Measurements from ENCODE around the gene RPGRIP1L. TPM values are rescaled to one million over a fixed set of nuclear protein-coding genes. Genes with fewer than 3 reads are reported as not detected.

Gene RPGRIP1L
- total and polyA plus RNA-seq, 2 donors (not counting 1 experiment from before 2014, with no cell fraction given), result 1.0 to 7.1 TPM

GRCh38 chr16:53695070-53695469, 8.6 kb downstream of the RPGRIP1L start:
- TF ChIP-seq EZH2 (IDR thresholded peaks at IDR 0.05; ENCODE audit: borderline replicate concordance, insufficient read depth, low read depth, low read length, poor library complexity, severe bottlenecking), result no peak
- no peak for TF ChIP-seq CTCF (IDR thresholded peaks at IDR 0.05)
- Histone ChIP-seq H4K20me1 (ENCODE audit: control insufficient read depth, insufficient read depth, low read length, poor library complexity, severe bottlenecking) (no peaks in the 10 kb centered on the region), H3K79me2 (ENCODE audit: control insufficient read depth, insufficient read depth, low read length) (no peaks in the 10 kb centered on the region), H3K9me3 (ENCODE audit: control extremely low read depth in 1 of 3, control insufficient read depth in 2 of 3, insufficient read depth in 1 of 3, low read length in 2 of 3) (peaks cover 0 to 3% (median 0%) of the 10 kb centered on the region in 3 donors), H3K4me1 (ENCODE audit: control insufficient read depth in 2 of 2, insufficient read depth in 2 of 2, low read length in 2 of 2) (no peaks in the 10 kb centered on the region), H3K4me2 (replicated peaks; ENCODE audit: low read depth, low read length, poor library complexity, severe bottlenecking) (no peak overlapping the region), H3K9ac (ENCODE audit: low read length) (no peak overlapping the region), H3K27me3 (replicated peaks in 1 of 4; ENCODE audit: control extremely low read depth in 1 of 4, control insufficient read depth in 3 of 4, insufficient read depth in 4 of 4, low read length in 3 of 4) (no peaks in the 10 kb centered on the region), H3K4me3 (ENCODE audit: control extremely low read depth in 1 of 5, extremely low read depth in 1 of 5, insufficient read depth in 1 of 5, low read depth in 2 of 5, low read length in 4 of 5) (no peak overlapping the region), H2AFZ (ENCODE audit: insufficient read depth, low read depth, low read length, poor library complexity, severe bottlenecking) (no peak overlapping the region), H3K36me3 (replicated peaks in 1 of 2; ENCODE audit: control extremely low read depth in 1 of 2, control insufficient read depth in 1 of 2, extremely low read depth in 1 of 2, insufficient read depth in 2 of 2, low read length in 1 of 2) (no peaks in the 10 kb centered on the region), H3K27ac (ENCODE audit: low read length in 2 of 2) (no peak overlapping the region)
- Mint-ChIP-seq H3K9me3 (ENCODE audit: insufficient read depth) (no peaks in the 10 kb centered on the region), H3K27ac (no peak overlapping the region), H3K4me3 (no peak overlapping the region), H3K4me1 (no peaks in the 10 kb centered on the region), H3K27me3 (no peaks in the 10 kb centered on the region)
- DNase-seq (no peak), ATAC-seq (ENCODE audit: low read depth) (no peak)
- CTCF ChIA-PET, result no interaction called here
- POLR2A ChIA-PET, result no interaction called here
- WGBS (ENCODE audit: insufficient coverage), result no CpG with 5 or more reads among the region's 1 CpG
- intact Hi-C loops (cut with micrococcal nuclease), result no loop called here

GRCh38 chr16:53693320-53693719, 10.3 kb downstream of the RPGRIP1L start:
- Histone ChIP-seq H3K4me1 (ENCODE audit: control insufficient read depth in 2 of 2, insufficient read depth in 2 of 2, low read length in 2 of 2) (no peaks in the 10 kb centered on the region), H4K20me1 (ENCODE audit: control insufficient read depth, insufficient read depth, low read length, poor library complexity, severe bottlenecking) (no peaks in the 10 kb centered on the region), H3K27me3 (replicated peaks in 1 of 4; ENCODE audit: control extremely low read depth in 1 of 4, control insufficient read depth in 3 of 4, insufficient read depth in 4 of 4, low read length in 3 of 4) (no peaks in the 10 kb centered on the region), H3K36me3 (replicated peaks in 1 of 2; ENCODE audit: control extremely low read depth in 1 of 2, control insufficient read depth in 1 of 2, extremely low read depth in 1 of 2, insufficient read depth in 2 of 2, low read length in 1 of 2) (no peaks in the 10 kb centered on the region), H2AFZ (ENCODE audit: insufficient read depth, low read depth, low read length, poor library complexity, severe bottlenecking) (no peak overlapping the region), H3K4me3 (ENCODE audit: control extremely low read depth in 1 of 5, extremely low read depth in 1 of 5, insufficient read depth in 1 of 5, low read depth in 2 of 5, low read length in 4 of 5) (no peak overlapping the region), H3K9ac (ENCODE audit: low read length) (no peak overlapping the region), H3K9me3 (ENCODE audit: control extremely low read depth in 1 of 3, control insufficient read depth in 2 of 3, insufficient read depth in 1 of 3, low read length in 2 of 3) (peaks cover 0 to 3% (median 0%) of the 10 kb centered on the region in 3 donors), H3K79me2 (ENCODE audit: control insufficient read depth, insufficient read depth, low read length) (no peaks in the 10 kb centered on the region), H3K27ac (ENCODE audit: low read length in 2 of 2) (no peak overlapping the region), H3K4me2 (replicated peaks; ENCODE audit: low read depth, low read length, poor library complexity, severe bottlenecking) (no peak overlapping the region)
- H3K27ac Mint-ChIP-seq, result no peak overlapping the region
- H3K4me1 Mint-ChIP-seq, result no peaks in the 10 kb centered on the region
- H3K27me3 Mint-ChIP-seq, result no peaks in the 10 kb centered on the region
- DNase-seq (no peak), ATAC-seq (ENCODE audit: low read depth) (no peak)
- 86% methylated on average over 1 of the region's 5 CpGs for WGBS (ENCODE audit: insufficient coverage)
- no peaks in the 10 kb centered on the region for H3K9me3 Mint-ChIP-seq (ENCODE audit: insufficient read depth)
- intact Hi-C loops (cut with micrococcal nuclease), result no loop called here
- H3K4me3 Mint-ChIP-seq, result no peak overlapping the region
- TF ChIP-seq CTCF (IDR thresholded peaks at IDR 0.05), result no peak
- no peak for TF ChIP-seq EZH2 (IDR thresholded peaks at IDR 0.05; ENCODE audit: borderline replicate concordance, insufficient read depth, low read depth, low read length, poor library complexity, severe bottlenecking)
- ChIA-PET POLR2A (no interaction called here), CTCF (no interaction called here)
